Measurements from ENCODE around the gene GPSM3. TPM values are rescaled to one million over a fixed set of nuclear protein-coding genes. Genes with fewer than 3 reads are reported as not detected.

Gene GPSM3
- total RNA-seq, 4 donors from 2014 or later, result 10.0 to 46.2 (median 12.0) TPM

GRCh38 chr6:32148289-32149091 lies 44.0 kb downstream of the GPSM3 start:
- no peak for TF ChIP-seq CTCF (IDR thresholded peaks at IDR 0.05; ENCODE audit: low read depth)

- TF ChIP-seq CTCF (IDR thresholded peaks at IDR 0.05; ENCODE audit: low read depth), result no peak
These were observed 44.9 kb downstream of the GPSM3 start for GRCh38 chr6:32147401-32148132.

- TF ChIP-seq CTCF (IDR thresholded peaks at IDR 0.05; ENCODE audit: low read depth), result no peak
These were observed 45.8 kb downstream of the GPSM3 start for GRCh38 chr6:32146687-32147086.

GRCh38 chr6:32146287-32146686 lies 46.2 kb downstream of the GPSM3 start:
- no peak for TF ChIP-seq CTCF (IDR thresholded peaks at IDR 0.05; ENCODE audit: low read depth)

Small RNAs within 50 kb of the gene (small RNA-seq; reads per million reads assigned to genes)
- not detected for gene AL662884.1
- gene MIR6833, result not detected

Other genes starting within 250 kb of the GPSM3 start
- gene CFB, start 246.5 kb downstream of the GPSM3 start, total RNA-seq, result 10 to 100 TPM; 25.1 to 35.4 (median 33.8) TPM
- gene NELFE, start 233.7 kb downstream of the GPSM3 start, total RNA-seq, result 10 to 100 TPM; 58.8 to 96.6 (median 68.5) TPM
- 10 to 100 TPM; 16.1 to 44.6 (median 32.2) TPM for gene SKIC2, start 233.5 kb downstream of the GPSM3 start, total RNA-seq
- gene DXO, start 220.5 kb downstream of the GPSM3 start, total RNA-seq, result 10 to 100 TPM; 11.1 to 17.5 (median 12.4) TPM
- 10 to 100 TPM in 3 of 4 donors, 1 to 10 TPM in 1; 5.1 to 17.2 (median 13.5) TPM for gene C4A, start 210.6 kb downstream of the GPSM3 start, total RNA-seq
- gene C4B, start 177.8 kb downstream of the GPSM3 start, total RNA-seq, result 10 to 100 TPM in 1 of 4 donors, 1 to 10 TPM in 3; 5.1 to 17.3 (median 8.9) TPM
- gene CYP21A2, start 154.2 kb downstream of the GPSM3 start, total RNA-seq, result under 1 TPM in 1 of 4 donors, not detected in 3; 0.57 TPM
- gene TNXB, start 83.3 kb downstream of the GPSM3 start, total RNA-seq, result 100 to 1,000 TPM in 3 of 4 donors, 10 to 100 TPM in 1; 93.9 to 261 (median 142) TPM
- 10 to 100 TPM; 27.6 to 64.0 (median 30.9) TPM for gene ATF6B, start 64.4 kb downstream of the GPSM3 start, total RNA-seq
- gene FKBPL, start 62.4 kb downstream of the GPSM3 start, total RNA-seq, result 1 to 10 TPM in 3 of 4 donors, under 1 TPM in 1; 0.98 to 3.2 (median 2.1) TPM
- gene PRRT1, start 40.7 kb downstream of the GPSM3 start, total RNA-seq, result 1 to 10 TPM in 1 of 4 donors, under 1 TPM in 2, not detected in 1; 0.34 to 1.3 (median 0.57) TPM
- gene PPT2, start 38.5 kb downstream of the GPSM3 start, total RNA-seq, result 10 to 100 TPM; 16.5 to 44.8 (median 22.1) TPM
- 10 to 100 TPM in 1 of 4 donors, 1 to 10 TPM in 3; 2.3 to 13.0 (median 5.6) TPM for gene EGFL8, start 28.0 kb downstream of the GPSM3 start, total RNA-seq
- gene AGPAT1, start 16.6 kb downstream of the GPSM3 start, total RNA-seq, result 10 to 100 TPM; 17.8 to 28.2 (median 25.6) TPM
- gene RNF5, start 14.2 kb downstream of the GPSM3 start, total RNA-seq, result 10 to 100 TPM; 46.5 to 68.0 (median 52.8) TPM
- gene AGER, start 8.4 kb downstream of the GPSM3 start, total RNA-seq, result 1 to 10 TPM; 2.4 to 5.5 (median 2.8) TPM
- 10 to 100 TPM; 26.9 to 40.9 (median 33.7) TPM for gene PBX2, start 2.4 kb downstream of the GPSM3 start, total RNA-seq
- gene NOTCH4, start 31.4 kb upstream of the GPSM3 start, total RNA-seq, result 100 to 1,000 TPM in 1 of 4 donors, 10 to 100 TPM in 3; 16.7 to 212 (median 47.0) TPM
- not detected for gene TSBP1, start 179.3 kb upstream of the GPSM3 start, total RNA-seq
- not detected for gene BTNL2, start 214.5 kb upstream of the GPSM3 start, total RNA-seq
- gene HLA-DRA, start 247.2 kb upstream of the GPSM3 start, total RNA-seq, result 100 to 1,000 TPM; 228 to 978 (median 306) TPM